H9 (cell line): ENCODE data around the gene WNT8A. TPM values are rescaled to one million over a fixed set of nuclear protein-coding genes. Genes with fewer than 3 reads are reported as not detected.

Source experiments
- DNase-seq: peaks from one replicate; pipeline ENCODE4 v3.0.0-alpha.2; 2017
- H2AFZ ChIP-seq: one replicate; pipeline ENCODE4 v1.6.1; 2013; ENCODE audit warnings: mild to moderate bottlenecking, low read length, control low read depth, moderate library complexity
- H2AK5ac ChIP-seq: 2 replicates; pipeline ENCODE4 v1.6.1; 2013; ENCODE audit warnings: low read length, control low read depth, mixed read lengths; ENCODE audit not compliant: insufficient read length
- H2BK120ac ChIP-seq: one replicate; pipeline ENCODE4 v1.6.1; 2013; ENCODE audit warnings: low read depth, mild to moderate bottlenecking, low read length, control low read depth, inconsistent platforms; ENCODE audit not compliant: poor library complexity, severe bottlenecking
- H2BK12ac ChIP-seq: 2 replicates; pipeline ENCODE4 v1.6.1; 2013; ENCODE audit warnings: low read length, control low read depth, mixed read lengths, low read depth; ENCODE audit not compliant: insufficient read length
- H2BK15ac ChIP-seq: 2 replicates; pipeline ENCODE4 v1.6.1; 2013; ENCODE audit warnings: low read depth, low read length, control low read depth
- H2BK20ac ChIP-seq: one replicate; pipeline ENCODE4 v1.6.1; 2013; ENCODE audit warnings: low read depth, mild to moderate bottlenecking, low read length, control low read depth, inconsistent platforms; ENCODE audit not compliant: poor library complexity, severe bottlenecking
- H2BK5ac ChIP-seq: 2 replicates; pipeline ENCODE4 v1.6.1; 2013; ENCODE audit warnings: low read length, control low read depth, mixed read lengths; ENCODE audit not compliant: insufficient read length
- H3K14ac ChIP-seq: 2 replicates; pipeline ENCODE4 v1.6.1; 2013; ENCODE audit warnings: low read length, control low read depth; ENCODE audit not compliant: insufficient read depth
- H3K18ac ChIP-seq: 2 replicates; pipeline ENCODE4 v1.6.1; 2013; ENCODE audit warnings: low read depth, mild to moderate bottlenecking, mixed read lengths, low read length, control low read depth; ENCODE audit not compliant: insufficient read length
- H3K23ac ChIP-seq: 2 replicates; pipeline ENCODE4 v1.6.1; 2013; ENCODE audit warnings: low read length, control low read depth, mixed read lengths, low read depth; ENCODE audit not compliant: insufficient read length
- H3K23me2 ChIP-seq: 2 replicates; pipeline ENCODE4 v1.6.1; 2013; ENCODE audit warnings: low read depth, mild to moderate bottlenecking, mixed read lengths, low read length, control low read depth; ENCODE audit not compliant: insufficient read length, poor library complexity, severe bottlenecking
- H3K27ac ChIP-seq: 2 replicates; pipeline ENCODE4 v1.5.1; 2013; ENCODE audit warnings: low read length, control low read depth, mixed read lengths, low read depth; ENCODE audit not compliant: insufficient read length
- H3K27me3 ChIP-seq: 2 replicates; pipeline ENCODE4 v1.6.1; 2013; ENCODE audit warnings: low read length, control low read depth, inconsistent platforms; ENCODE audit not compliant: insufficient read depth
- H3K4ac ChIP-seq: 2 replicates; pipeline ENCODE4 v1.6.1; 2013; ENCODE audit warnings: low read depth, mild to moderate bottlenecking, control low read depth, inconsistent platforms, low read length, moderate library complexity
- H3K4me1 ChIP-seq: 2 replicates; pipeline ENCODE4 v1.6.1; 2013; ENCODE audit warnings: low read length, control low read depth, inconsistent platforms; ENCODE audit not compliant: insufficient read depth
- H3K4me2 ChIP-seq: 2 replicates; pipeline ENCODE4 v1.6.1; 2013; ENCODE audit warnings: low read length, control low read depth, mixed read lengths; ENCODE audit not compliant: insufficient read length, insufficient read depth
- H3K56ac ChIP-seq: 2 replicates; pipeline ENCODE4 v1.6.1; 2013; ENCODE audit warnings: low read depth, mild to moderate bottlenecking, mixed read lengths, low read length, control low read depth; ENCODE audit not compliant: insufficient read length
- H3K79me1 ChIP-seq: 2 replicates; pipeline ENCODE4 v1.6.1; 2013; ENCODE audit warnings: low read depth, mild to moderate bottlenecking, moderate library complexity, low read length, control low read depth, inconsistent platforms; ENCODE audit not compliant: insufficient read depth, poor library complexity, severe bottlenecking
- H3K79me2 ChIP-seq: 2 replicates; pipeline ENCODE4 v1.6.1; 2013; ENCODE audit warnings: low read length, control low read depth, inconsistent platforms; ENCODE audit not compliant: insufficient read depth
- H3K9ac ChIP-seq: 2 replicates; pipeline ENCODE4 v1.6.1; 2013; ENCODE audit warnings: low read length, control low read depth, mixed read lengths; ENCODE audit not compliant: insufficient read length; ENCODE audit errors: extremely low read depth
- H3K9me3 ChIP-seq: one replicate; pipeline ENCODE4 v1.6.1; 2013; ENCODE audit warnings: low read depth, low read length, inconsistent platforms; ENCODE audit not compliant: control insufficient read depth
- H3T11ph ChIP-seq: one replicate; pipeline ENCODE4 v1.6.1; 2013; ENCODE audit warnings: mild to moderate bottlenecking, low read length, control low read depth, inconsistent platforms
- H4K20me1 ChIP-seq: one replicate; pipeline ENCODE4 v1.6.1; 2013; ENCODE audit not compliant: control insufficient read depth, insufficient read length, insufficient read depth
- H4K5ac ChIP-seq: 2 replicates; pipeline ENCODE4 v1.6.1; 2013; ENCODE audit warnings: low read depth, mild to moderate bottlenecking, mixed read lengths, low read length, control low read depth; ENCODE audit not compliant: insufficient read length
- H4K8ac ChIP-seq: replicated peaks from 2 replicates; pipeline ENCODE4 v1.6.1; 2013; ENCODE audit warnings: low read length, control low read depth, mixed read lengths, low read depth; ENCODE audit not compliant: insufficient read length
- H4K91ac ChIP-seq: 2 replicates; pipeline ENCODE4 v1.6.1; 2013; ENCODE audit warnings: low read depth, mild to moderate bottlenecking, moderate library complexity, mixed read lengths, low read length, control low read depth; ENCODE audit not compliant: insufficient read length
- H3K27ac Mint-ChIP-seq, 3 experiments: 2 replicates in 2 of 3; 3 replicates in 1 of 3; pipeline ENCODE4 v1.8.0; 2020 to 2021; ENCODE audit warnings: mixed read lengths in 3 of 3, mild to moderate bottlenecking in 1 of 3, moderate library complexity in 1 of 3
- H3K27me3 Mint-ChIP-seq: 2 replicates; pipeline ENCODE4 v1.8.0; 2021; ENCODE audit warnings: low read depth, mild to moderate bottlenecking, moderate library complexity, mixed read lengths
- H3K36me3 Mint-ChIP-seq, 3 experiments: 2 replicates in 2 of 3; 3 replicates in 1 of 3; pipeline ENCODE4 v1.8.0; 2020 to 2021; ENCODE audit warnings: low read depth in 3 of 3, mixed read lengths in 3 of 3; ENCODE audit not compliant: insufficient read depth in 1 of 3
- H3K4me1 Mint-ChIP-seq, 2 experiments: 2 replicates each; pipeline ENCODE4 v1.8.0; 2020; ENCODE audit warnings: mixed read lengths in 2 of 2
- H3K4me3 Mint-ChIP-seq, 2 experiments: 2 replicates in 1 of 2; 3 replicates in 1 of 2; pipeline ENCODE4 v1.8.0; 2020 to 2021; ENCODE audit warnings: mild to moderate bottlenecking in 2 of 2, mixed read lengths in 2 of 2, moderate library complexity in 1 of 2
- H3K9me3 Mint-ChIP-seq, 2 experiments: 2 replicates in 1 of 2; 3 replicates in 1 of 2; pipeline ENCODE4 v1.8.0; 2020; ENCODE audit warnings: mild to moderate bottlenecking in 2 of 2, mixed read lengths in 2 of 2, moderate library complexity in 1 of 2
- CTCF ChIP-seq: fragments of 200-600 bp; sonication (generic); conservative IDR thresholded peaks from 3 replicates; pipeline ENCODE4 v1.8.0; 2021; ENCODE audit warnings: antibody characterized with exemption, mild to moderate bottlenecking
- WGBS: extraction: QIAGEN DNeasy Blood & Tissue Kit; methylation state at CpG from one replicate; pipeline ENCODE4 v1.1.7; 2013; ENCODE audit warnings: missing lambda C conversion rate, low lambda C conversion rate, mixed read lengths; ENCODE audit not compliant: insufficient read length; ENCODE audit errors: extremely low coverage; 5-methylcytosine and 5-hydroxymethylcytosine counted together
- total RNA-seq: library from RNA; stranded (reverse); gene quantifications from 2 replicates; pipeline ENCODE4 v1.2.1, GENCODE V29; 2021

Gene WNT8A
- total RNA-seq, 1 experiment from 2014 or later = 0.33 TPM

GRCh38 chr5:138095100-138095907, 11.5 kb downstream of the WNT8A start:
- H2BK5ac ChIP-seq = no peak overlapping the region
- no peak overlapping the region for H3K56ac ChIP-seq
- no peak overlapping the region for H4K8ac ChIP-seq
- H3T11ph ChIP-seq = no peak overlapping the region
- TF ChIP-seq CTCF = no peak
- Mint-ChIP-seq H3K9me3 (no peaks in the 10 kb centered on the region; a peak in 1 of 5 replicates), H3K36me3 (no peaks in the 10 kb centered on the region), H3K4me1 (peaks cover 70 to 72% of the 10 kb centered on the region in 2 experiments), H3K27ac (peak overlapping the region in 2 of 3 experiments; percentile 78 to 88; a peak in 4 of 7 replicates), H3K4me3 (peak overlapping the region; percentile 18 to 69), H3K27me3 (peaks cover 92% of the 10 kb centered on the region)
- H3K9me3 ChIP-seq = no peaks in the 10 kb centered on the region
- no peak overlapping the region for H2AK5ac ChIP-seq
- no peak overlapping the region for H3K18ac ChIP-seq
- no peak overlapping the region for H4K91ac ChIP-seq
- H4K5ac ChIP-seq = no peak overlapping the region
- no peak overlapping the region for H3K23ac ChIP-seq
- no peak overlapping the region for H2BK15ac ChIP-seq
- no peak overlapping the region for H2BK12ac ChIP-seq
- H3K4me2 ChIP-seq = peak overlapping the region; percentile 30
- no peaks in the 10 kb centered on the region for H3K23me2 ChIP-seq
- no peak overlapping the region for H3K9ac ChIP-seq
- no peak overlapping the region for H2BK120ac ChIP-seq
- no peak overlapping the region for H2BK20ac ChIP-seq
- peak; percentile 58 for DNase-seq
- H3K79me2 ChIP-seq = no peaks in the 10 kb centered on the region
- H3K27ac ChIP-seq = no peak overlapping the region
- peaks cover 57% of the 10 kb centered on the region for H3K27me3 ChIP-seq
- H3K79me1 ChIP-seq = no peaks in the 10 kb centered on the region
- no CpG with 5 or more reads among the region's 4 CpGs for WGBS
- H2AFZ ChIP-seq = no peak overlapping the region
- peaks cover 11% of the 10 kb centered on the region; the same call in 1 of the 2 replicates for H3K4me1 ChIP-seq
- H3K14ac ChIP-seq = no peak overlapping the region
- H3K4ac ChIP-seq = no peak overlapping the region
- H4K20me1 ChIP-seq = no peaks in the 10 kb centered on the region
